Measurements from ENCODE around the gene BEND5.
A peak's percentile ranks its signal among the peaks of the same experiment; 100 is the strongest.

BEND5 gene

DNA sequence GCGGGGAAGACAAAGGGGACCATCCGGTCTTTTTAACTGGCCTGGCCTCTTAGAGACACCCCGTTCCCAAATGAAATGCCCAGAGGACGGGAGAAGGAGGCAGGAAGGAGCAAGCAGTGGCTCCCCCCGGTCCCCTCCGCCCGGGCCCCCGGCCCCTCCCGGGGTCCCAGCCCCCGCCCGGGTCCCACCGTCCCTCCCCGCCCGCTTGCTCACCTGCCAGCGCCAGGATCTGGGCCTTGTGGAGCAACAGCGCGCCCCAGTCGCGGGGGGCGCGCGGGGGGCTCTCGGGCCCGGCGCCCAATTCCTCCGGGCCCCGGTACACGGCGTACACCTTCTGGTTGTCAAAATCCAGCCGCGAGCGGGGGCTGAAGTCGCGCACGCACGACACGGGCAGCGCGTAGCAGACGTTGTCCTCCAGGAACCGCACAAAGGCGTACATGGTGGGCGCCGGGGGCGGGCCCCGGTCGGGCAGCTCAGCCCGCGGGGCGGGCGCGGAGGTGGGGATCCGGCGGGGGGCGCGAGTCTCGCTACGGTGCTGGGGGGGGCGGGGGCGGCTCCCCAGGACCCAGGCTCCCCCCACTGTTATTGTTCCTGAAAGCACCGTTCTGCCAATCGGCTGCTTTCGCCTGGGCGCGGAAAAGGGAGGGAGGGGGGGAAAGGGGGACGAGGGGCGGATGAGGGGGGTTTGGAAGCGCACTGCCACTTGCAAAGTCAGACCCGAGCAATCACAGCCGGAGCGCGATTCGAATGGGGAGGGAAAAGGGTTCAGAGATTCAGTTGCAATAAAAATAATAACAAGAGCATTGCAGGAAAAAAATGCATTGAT, at the start of gene BEND5:
Gene BEND5 (minus strand): TSS at position 499 of the 826 bp plus-strand sequence. CDS start 60 bp downstream, at position 439.
- FAIRE-seq: no peak
- no peak for DNase-seq (ENCODE audit: insufficient read length, low spot score)

DNA sequence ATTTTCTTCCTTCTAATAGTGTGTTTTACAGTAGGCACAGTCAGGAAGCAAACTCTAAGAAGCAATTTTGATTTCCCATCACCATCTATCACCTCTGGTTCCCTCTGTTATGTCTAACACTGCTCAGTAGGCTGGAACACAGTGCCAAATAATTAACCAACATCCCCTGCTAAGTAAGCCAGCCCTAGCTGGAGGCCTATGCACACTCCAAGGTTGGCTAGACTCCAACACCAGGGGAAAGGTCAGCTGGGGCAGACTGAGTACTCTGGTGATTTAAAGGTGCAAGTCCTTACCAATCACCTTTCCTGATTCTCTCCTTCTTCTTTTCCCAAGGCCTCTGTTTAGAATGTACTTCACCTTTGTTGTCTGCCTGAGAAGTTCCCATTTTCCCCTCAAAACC, 46.5 kb upstream of the BEND5 start:
- FAIRE-seq (no peak), DNase-seq (ENCODE audit: insufficient read length, low spot score) (no peak)

GRCh38 chr1:48820491-48820890, 43.8 kb upstream of the BEND5 start:
- FAIRE-seq: no peak
- no peak for DNase-seq (ENCODE audit: insufficient read length, low spot score)

DNA sequence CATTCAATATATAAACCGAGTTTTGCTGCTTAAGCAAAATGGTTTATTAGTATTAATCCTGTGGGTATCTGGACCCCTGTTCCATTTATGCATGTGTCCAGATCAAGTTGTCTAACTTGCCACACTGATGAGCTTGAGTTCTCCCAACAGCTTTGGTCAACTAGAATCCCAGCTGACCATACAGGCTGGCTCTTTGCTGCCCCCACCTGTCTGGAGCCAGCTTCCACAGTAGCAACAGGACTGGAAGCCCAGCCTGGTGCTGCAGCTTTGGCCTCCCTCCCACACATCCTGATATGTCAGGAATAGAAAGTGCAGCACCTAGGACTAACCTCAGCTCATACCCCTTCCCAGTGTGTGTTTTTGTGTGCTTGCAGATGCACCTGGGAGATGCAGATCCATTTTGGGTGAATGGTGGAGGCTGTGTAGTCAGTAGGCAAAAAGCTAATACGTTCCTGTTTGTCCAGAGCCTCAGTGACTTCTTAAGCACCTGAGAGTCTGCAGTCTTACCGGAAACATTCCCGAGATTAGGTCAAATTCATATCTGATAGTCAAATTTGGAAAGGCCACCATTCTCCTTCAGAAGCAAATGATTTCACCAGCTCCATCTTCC, 40.9 kb upstream of the BEND5 start:
- DNase-seq (ENCODE audit: insufficient read length, low spot score) (peak; percentile 37), FAIRE-seq (peak; percentile 76)

DNA sequence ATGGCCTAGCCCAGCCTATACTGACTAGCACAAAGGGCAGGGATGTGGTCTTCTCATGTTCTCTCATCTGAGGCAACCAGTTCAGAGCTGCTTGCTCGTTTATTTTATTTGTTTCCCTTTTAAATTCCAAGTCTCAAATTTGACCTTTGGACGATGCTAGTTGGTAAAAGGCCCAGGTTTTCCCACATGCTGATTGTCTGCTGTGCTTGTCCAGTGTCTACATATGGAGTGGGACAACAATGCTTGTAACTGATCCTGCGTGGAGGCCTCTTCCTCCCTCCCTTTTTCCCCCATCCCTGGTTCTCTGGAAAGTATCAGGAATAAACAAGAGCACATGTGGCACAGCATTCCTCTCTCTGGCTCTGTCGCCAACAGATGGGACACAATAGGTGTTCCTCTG, 34.0 kb upstream of the BEND5 start:
- no peak for FAIRE-seq

GRCh38 chr1:48808496-48808895, 31.8 kb upstream of the BEND5 start:
- FAIRE-seq: no peak
- no peak for DNase-seq (ENCODE audit: insufficient read length, low spot score)

More for the DNA sequence above, 34.0 kb upstream of the BEND5 start:
- no peak for DNase-seq (ENCODE audit: insufficient read length, low spot score)

- DNase-seq (ENCODE audit: insufficient read length, low spot score) (no peak), FAIRE-seq (no peak)
Measured at GRCh38 chr1:48807554-48808260, 31.0 kb upstream of the BEND5 start.

DNA sequence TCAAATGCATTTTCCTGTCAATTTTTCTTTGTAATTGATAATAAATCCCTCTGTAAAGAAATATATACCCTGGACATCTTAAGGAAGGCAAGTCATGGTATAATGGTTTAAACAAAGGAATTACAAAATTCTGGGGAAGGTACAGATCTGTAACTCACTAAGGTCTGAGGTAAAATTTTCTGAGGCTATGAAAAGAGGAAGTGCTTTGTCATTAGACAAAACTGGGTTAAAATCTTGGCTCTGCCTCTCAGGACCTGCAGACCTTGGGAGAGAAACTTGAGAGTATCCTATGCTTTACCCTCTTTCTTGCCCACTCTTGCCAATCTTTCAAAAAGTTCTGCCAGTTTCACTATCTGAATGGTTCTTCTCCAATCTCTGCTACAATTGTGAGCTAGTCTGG, 26.8 kb upstream of the BEND5 start:
- DNase-seq (ENCODE audit: insufficient read length, low spot score) (no peak), FAIRE-seq (no peak)

GRCh38 chr1:48794816-48795215, 18.1 kb upstream of the BEND5 start:
- DNase-seq (ENCODE audit: insufficient read length, low spot score) (no peak), FAIRE-seq (peak; percentile 55)

DNA sequence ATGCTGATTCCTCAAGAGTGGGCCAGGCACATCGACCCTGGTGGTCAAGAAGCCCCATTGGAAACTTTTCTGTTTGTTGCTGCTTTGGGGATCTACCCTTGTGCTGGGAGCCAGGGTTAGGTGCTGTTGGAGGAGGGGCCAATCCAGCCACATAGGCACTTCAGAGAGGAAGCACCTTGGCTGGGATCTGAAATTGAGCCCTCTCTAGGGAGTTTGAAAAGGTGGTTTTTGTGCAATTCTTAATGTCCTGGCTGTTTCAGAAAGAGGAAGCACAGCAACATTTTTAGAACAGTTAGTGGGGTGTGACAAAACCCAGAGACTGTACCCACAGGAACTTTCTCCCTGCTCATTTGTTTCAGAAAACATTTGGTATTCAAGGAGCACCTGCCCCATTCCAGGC, 17.2 kb upstream of the BEND5 start:
- DNase-seq (ENCODE audit: insufficient read length, low spot score): no peak
- peak; percentile 94 for FAIRE-seq

DNA sequence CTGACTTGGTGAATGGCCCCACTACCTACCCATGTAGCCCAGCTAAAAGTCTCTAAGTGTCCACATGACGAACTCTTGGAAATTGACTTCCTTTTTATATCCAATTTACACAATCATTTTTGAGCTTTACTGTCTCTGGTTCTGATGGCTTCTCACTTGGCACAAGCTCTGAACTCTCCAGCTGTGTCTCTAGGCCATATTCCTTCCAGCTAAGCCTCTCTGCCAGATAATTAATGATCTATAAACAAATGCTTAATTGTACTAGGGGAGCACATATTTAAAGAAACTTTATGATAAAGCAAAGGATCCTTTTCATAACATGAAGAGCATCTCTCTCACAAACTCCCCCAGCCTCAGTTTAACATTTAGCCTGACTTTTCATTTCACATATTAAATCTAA, 16.3 kb upstream of the BEND5 start:
- no peak for DNase-seq (ENCODE audit: insufficient read length, low spot score)
- FAIRE-seq: no peak

DNA sequence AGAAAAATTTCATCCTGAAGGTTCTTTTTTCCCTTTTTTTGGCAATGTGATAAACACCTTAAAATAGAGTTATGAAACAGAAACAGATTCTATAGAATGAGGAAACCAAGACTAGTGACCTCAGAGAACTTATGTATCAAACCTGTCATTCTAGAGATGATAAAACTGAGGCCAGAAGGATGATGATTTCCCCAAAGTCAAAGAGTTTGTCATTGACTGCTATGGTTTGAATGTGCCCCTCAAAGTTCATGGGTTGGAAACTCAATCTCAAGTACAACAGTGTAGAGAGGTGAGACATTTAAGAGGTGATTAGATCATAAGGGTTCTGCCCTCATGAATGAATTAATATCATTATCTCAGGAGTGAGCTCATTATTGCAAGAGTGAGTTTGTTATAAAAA, 13.7 kb upstream of the BEND5 start:
- DNase-seq (ENCODE audit: insufficient read length, low spot score) (no peak), FAIRE-seq (no peak)

DNA sequence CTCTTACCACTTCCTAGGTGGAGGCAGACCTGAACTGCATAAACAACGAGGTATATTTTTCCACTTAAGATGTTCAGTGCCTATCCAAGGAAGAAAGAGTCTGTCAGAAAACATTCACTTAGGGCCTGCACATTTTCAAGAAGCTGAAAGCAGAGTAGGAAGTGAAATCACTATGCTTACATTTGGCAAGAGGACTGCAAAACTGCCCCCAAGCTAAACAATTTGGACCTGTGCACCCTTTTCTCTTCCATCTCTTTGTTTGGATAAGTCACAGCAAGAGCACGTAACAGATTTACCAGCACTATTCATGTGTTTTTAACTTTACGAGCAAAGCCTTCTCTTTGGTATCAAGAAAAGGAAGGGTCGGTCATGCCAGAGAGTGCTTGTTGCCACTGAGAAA, 13.2 kb upstream of the BEND5 start:
- DNase-seq (ENCODE audit: insufficient read length, low spot score): no peak
- FAIRE-seq: peak; percentile 94

DNA sequence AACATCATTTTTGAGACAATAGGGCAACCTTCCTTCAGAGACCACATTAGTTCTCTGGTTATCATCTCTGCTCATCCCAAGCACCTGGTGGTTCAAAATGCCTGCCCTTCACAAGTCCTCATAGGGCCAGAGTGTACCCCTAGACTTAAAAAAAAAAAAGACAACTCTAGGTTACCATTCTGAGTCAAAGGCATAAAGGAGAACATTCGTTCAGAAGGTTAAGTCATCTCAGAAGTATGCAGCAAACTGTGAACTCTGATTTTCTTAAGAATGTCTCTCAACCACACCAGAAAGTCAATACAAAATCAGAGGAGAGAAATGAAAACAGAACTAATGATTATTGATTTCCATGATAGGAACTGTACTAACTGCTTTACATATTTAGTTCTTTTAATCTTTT, 9.2 kb upstream of the BEND5 start:
- FAIRE-seq (no peak), DNase-seq (ENCODE audit: insufficient read length, low spot score) (no peak)

- DNase-seq (ENCODE audit: insufficient read length, low spot score) (no peak), FAIRE-seq (no peak)
Measured at GRCh38 chr1:48784301-48784700, 7.6 kb upstream of the BEND5 start.

- no peak for DNase-seq (ENCODE audit: insufficient read length, low spot score)
- no peak for FAIRE-seq
Measured at GRCh38 chr1:48777219-48777895, 666 bp upstream of the BEND5 start.

GRCh38 chr1:48775831-48776392, 779 bp downstream of the BEND5 start:
- DNase-seq (ENCODE audit: insufficient read length, low spot score) (no peak), FAIRE-seq (peak; percentile 31)

- FAIRE-seq (peak; percentile 35), DNase-seq (ENCODE audit: insufficient read length, low spot score) (no peak)
Measured at GRCh38 chr1:48773133-48773532, 3.6 kb downstream of the BEND5 start.

DNA sequence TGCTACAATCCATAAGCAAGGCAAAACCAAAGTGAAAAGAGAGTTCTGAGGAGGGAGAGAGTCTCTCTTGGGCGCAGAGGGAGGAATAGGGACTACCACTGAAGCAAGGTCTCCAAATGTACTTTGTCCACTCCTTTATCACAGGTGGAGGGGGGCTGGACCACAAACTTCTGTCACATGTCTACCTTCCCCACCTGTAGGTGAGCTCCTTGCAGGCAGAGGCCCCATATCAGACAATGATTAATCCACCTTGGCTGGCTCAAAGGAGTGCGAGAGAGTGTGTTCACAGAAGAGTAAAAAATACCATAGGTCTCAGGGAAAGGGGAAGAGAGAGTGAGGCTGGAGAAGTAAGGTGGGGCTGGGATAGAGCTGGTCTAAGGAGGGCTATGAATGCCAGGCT, 4.5 kb downstream of the BEND5 start:
- FAIRE-seq: no peak
- no peak for DNase-seq (ENCODE audit: insufficient read length, low spot score)

- DNase-seq (ENCODE audit: insufficient read length, low spot score) (no peak), FAIRE-seq (no peak)
Measured at GRCh38 chr1:48771561-48771960, 5.1 kb downstream of the BEND5 start.

DNA sequence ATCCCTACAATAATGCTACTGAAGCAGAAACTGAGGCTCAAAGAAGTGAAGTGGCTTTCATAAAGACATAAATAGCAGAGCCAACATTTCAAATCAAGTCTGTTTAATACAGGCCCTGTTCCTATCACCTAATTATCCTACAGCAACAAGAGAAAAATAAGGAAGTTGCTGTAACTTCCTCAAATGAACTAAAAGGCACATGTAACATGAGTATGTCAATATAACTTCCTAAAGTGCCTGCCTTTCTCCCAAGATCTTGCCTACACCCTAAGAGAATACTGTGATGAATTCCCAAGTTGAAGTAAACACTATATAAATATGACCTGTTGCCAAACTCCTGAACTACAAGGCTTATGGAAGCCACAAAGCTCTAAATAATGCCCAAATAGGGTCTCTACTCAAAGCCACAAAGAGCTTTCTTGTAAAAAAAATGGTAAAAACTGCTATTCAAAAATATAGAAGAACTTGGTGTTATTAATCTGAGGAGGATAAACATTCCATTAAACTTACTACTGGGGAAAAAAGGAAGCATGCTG, 8.6 kb downstream of the BEND5 start:
- DNase-seq (ENCODE audit: insufficient read length, low spot score): no peak
- FAIRE-seq: no peak

Measured in GM19239 (cell line).